Activated CD8-positive, alpha-beta memory T cell treated with anti-CD3 and anti-CD28 coated beads for 24 hours (primary cell): Measurements from ENCODE around the gene TBX19.

Experiments used
- DNase-seq: peaks from one replicate; pipeline ENCODE4 v3.0.0-alpha.2; 2020

Gene TBX19

DNA sequence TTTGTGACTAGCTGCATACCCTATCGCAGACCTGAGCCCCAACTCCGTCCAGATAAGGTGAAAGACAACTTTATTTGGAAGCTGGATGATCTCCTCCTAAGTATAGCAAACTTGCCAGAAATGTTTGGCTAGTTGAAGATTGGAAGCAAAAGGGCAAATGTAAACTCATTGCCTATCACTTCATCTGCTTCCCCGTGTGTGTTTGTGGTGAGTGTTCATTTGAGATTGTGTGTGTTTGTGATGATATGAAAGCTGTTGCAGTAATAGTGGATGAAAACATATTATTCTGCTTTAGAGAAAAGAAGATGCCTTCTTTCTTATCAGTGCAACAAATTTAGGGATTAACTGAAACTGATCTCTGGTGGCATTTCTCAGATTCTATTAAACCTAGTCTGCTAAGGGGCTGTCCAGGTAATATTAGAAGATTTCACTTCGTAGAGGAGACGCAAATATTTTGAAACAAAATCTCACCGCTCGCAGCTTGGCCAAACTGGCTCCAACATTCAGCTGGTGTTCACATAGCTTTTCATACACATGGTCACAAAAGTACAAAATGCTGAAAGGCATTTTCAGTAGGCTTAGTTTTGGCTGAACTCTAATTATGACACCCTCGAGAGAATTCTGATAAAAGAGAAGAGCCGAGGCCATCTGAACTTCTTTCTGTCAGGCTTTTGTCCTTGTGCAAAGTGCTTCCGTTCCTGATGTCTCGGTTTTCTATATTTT lies 1.1 kb downstream of the TBX19 start:
- no peak for DNase-seq

DNA sequence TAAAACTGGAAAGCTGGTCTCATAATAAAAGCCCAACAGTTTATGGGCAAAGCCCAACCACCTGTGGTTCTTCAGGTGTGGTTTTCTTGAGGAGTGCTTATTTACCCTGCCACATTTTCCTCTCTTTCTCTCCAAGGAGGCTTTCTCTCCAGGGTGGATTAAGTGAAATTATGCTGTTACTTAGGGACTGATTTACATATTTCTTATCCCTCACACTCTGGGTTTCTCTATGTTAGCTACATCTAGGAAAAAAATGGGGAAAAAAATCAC lies 4.8 kb downstream of the TBX19 start:
- no peak for DNase-seq

DNA sequence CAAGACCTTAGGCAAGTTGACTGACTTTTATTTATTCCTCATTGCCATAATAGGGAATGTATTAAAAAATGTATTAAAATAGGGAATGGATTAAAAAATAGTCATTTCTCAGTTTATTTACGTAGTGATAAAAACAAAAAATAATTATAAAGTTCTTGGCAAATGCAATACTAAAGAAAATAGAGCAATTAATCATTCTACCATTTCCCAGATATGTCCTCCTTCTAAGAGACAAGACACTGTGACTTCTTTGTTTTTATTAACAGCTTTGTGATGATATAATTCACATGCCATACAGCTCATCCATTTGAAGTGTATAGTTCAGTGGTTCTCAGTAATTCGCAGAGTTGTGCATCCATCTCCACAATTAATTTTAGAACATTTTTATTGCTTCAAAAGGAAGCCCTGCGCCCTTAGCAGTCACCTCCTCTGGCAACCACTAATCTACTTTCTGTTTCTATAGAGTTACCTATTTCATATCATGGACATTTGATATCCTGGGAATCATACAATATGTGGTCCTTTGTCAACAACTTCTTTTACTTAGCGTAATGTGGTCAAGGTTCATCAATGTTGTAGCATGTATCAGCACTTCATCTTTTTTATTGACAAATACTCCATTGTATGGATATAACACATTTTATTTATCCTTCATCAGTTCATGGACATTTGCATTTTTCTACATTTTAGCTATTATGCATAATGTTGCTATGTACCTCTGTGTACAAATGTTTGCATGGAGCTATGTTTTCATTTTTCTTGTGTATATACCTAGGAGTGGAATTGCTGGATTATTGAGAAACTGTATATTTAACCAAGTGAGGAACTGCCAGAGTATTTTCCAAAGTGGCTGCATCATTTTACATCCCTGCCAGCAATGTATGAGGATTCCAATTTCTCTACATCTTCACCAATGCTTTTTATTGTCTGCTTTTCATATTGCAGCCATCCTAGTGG lies 5.6 kb downstream of the TBX19 start:
- no peak for DNase-seq

DNA sequence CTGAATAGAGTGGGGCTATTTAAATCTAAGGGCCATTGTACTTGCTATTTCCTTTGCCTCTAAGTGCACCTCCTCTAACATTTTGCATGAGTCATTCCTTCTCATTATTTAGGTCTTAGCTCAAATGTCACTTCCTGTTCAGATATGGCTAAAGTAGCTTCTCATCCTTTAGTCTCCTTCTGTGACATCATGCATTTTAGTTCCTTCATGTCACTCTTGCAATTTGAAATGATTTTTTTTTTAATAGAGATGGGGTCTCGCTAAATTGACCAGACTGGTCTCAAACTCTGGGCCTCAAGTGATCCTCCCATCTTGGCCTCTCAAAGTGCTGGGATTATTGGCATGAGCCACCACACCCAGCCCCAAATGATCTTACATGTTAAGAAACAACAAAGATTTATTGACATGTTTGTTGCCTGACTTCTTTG lies 6.6 kb downstream of the TBX19 start:
- no peak for DNase-seq

DNA sequence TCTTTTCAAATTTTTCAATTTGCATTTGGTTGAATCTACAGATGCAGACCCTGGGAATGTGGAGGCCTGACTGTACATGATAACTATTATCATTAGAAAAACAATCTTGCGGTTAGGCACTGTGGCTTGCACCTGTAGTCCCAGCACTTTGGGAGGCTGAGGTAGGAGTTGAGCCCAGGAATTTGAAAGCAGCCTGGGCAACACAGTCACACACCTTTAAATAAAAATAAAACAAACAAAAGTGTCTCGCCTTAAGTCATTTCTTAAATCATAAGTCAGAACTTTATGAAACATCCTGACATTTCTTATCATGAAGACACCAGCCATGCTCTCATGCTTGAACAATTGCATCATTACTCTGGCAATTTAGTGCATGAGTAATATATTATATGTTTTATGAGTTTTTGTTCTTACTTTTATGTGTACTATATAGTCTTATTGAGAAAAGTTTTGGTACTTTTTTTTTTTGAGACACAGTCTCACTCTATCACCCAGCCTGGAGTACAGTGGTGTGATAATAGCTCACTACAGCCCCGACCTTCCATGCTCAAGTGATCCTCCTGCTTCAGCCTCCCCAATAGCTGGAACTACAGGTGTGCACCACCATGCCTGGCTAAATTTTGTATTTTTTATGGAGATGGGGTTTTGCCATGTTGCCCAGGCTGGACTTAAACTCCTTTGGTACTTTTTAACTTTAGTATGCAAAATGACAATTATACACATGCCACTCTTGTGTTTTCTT lies 7.8 kb downstream of the TBX19 start:
- DNase-seq, result no peak

DNA sequence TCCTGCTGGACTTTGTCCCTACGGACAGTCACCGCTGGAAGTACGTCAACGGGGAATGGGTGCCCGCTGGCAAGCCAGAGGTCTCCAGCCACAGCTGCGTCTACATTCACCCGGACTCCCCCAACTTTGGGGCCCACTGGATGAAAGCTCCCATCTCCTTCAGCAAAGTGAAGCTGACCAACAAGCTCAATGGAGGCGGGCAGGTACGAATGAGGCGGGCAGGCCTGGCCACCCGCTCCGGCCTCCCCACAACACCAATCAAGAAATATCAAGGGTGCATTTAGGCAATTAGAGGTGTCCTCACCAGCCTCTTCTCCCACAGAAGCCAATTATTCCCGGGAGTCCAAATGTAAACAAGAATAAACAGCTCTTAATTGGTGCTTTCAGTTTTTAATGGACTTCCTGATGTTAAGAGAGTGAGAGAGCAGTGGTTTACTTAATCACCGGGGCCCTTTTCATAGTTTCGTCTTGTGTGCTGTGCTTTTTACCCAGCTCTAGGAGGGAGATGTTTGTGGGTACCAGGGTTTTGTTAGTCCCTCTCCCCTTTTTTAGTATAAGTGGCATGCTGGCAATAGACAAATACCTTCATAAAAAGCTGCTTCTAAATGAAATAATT lies 10.7 kb downstream of the TBX19 start:
- DNase-seq, result no peak

DNA sequence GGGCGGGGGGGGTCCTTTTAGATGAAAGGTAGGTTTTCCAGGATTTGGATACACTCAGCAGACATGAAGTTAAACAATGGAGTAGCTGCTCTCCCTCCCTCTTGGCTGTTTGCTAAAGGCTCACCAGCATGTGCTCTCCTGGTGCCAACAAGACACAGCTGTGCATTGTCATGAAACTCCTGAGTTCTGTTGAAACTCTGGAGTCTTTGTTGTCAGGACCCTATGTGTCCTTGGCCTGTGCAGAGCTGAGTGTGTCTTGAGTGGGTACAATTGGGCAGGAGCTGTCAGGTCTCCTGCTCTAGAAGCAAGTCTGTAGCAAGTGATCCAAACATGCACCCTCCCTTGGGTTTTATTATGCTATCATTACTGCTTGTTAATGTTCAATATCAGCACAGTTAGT lies 12.7 kb downstream of the TBX19 start:
- no peak for DNase-seq

DNA sequence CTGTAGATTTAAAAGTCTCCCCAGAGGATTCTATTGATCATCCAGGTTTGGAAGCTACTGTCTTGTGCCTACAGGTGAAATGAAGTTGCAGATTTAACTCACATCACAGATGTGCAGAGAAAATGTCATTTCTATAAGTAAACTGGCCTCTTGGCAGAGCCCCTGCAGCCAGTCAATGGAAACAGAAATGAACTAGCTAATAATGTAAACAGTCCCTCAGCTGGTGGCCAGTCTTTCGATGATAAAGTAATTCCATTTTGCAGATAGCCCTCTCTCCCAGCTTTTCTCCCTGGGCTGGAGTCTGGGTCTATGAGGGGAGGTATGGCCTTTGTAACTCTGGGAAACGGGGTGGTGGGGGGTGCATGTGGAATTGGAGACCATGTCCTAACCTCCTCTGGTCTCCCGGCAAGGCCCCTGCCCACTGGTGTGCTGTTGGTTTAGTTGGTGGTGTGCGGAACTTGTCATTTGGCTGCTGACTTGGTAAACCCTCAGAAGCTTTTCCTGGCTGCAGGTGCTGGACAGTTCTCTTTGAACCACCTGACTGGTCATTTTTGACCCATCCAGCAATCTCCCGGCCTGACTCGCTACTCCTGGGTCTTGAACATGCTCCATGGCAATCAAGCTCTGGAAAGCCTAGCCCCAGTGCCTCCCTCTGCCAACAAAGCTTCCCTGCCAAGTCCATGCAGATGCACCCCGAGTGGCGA lies 14.9 kb downstream of the TBX19 start:
- DNase-seq, result no peak

DNA sequence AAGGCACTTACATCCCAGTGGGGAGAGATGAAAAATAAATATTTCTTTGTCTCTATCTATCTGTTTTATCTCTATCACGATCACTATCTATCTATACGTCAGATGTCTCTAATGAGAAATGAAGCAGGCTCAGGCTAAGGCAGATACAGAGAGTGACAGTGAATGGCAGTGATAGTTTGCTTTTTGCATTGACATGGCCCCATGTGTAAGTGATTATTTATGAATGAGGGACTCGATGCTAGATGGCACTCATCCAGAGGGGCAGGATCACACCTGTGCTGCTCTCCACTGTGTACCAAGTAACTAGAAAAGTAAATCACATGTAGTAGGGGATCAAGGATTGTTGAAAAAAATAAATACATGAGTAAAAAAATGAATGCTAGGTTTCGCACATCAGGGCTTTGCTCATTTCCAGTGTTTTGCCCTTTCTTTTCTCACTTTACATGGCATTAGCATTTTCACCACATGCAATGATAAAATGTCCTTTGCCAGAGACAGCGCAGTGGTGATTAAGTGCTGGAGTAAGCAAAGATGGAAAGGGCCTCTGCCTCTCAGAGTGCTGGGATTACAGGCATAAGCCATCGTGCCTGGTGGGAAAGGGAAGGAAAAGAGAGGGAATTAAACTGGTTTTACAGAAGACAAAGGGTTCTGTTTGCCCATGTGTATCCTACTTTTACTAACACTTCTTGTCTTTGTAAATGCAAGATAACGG lies 16.5 kb downstream of the TBX19 start:
- no peak for DNase-seq

DNA sequence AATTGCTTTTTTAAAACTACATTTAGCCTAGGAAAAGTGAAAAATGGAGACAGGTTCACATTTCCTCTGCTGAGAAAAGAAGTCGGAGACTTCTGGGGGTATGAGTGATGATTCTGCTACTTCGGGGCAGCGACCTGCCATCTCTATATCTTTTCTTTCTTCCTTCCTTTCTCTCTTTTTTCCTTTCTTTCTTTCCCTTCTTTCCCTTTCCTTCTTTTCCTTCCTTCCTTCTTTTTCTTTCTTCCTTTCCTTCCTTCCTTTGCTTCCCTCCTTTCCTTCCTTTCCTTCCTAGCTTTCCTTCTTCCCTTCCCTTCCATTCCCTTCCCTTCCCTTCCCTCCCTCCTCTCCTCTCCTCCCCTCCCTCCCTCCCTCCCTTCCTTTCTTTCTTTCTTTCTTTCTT lies 17.8 kb downstream of the TBX19 start:
- no peak for DNase-seq

DNA sequence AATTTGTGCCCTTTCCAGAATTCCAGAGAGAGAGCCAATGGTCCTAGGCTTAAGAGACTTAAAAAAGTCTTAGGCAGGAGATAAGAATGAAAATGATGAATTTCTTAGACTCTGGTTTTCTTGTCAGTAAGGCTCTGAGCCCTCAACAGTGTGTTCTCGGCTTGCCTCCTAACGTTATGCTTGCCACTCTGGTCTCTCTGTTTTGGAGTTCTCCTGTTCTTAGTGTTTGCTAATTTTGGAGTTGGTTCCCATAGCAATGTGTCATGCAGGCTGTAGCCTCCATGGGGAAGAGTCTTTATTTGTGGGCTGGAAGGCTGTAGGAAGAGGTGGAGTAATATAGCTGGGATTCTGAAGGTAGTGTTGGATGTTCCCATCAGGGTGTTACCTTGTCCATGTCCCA lies 19.9 kb downstream of the TBX19 start:
- DNase-seq, result no peak

DNA sequence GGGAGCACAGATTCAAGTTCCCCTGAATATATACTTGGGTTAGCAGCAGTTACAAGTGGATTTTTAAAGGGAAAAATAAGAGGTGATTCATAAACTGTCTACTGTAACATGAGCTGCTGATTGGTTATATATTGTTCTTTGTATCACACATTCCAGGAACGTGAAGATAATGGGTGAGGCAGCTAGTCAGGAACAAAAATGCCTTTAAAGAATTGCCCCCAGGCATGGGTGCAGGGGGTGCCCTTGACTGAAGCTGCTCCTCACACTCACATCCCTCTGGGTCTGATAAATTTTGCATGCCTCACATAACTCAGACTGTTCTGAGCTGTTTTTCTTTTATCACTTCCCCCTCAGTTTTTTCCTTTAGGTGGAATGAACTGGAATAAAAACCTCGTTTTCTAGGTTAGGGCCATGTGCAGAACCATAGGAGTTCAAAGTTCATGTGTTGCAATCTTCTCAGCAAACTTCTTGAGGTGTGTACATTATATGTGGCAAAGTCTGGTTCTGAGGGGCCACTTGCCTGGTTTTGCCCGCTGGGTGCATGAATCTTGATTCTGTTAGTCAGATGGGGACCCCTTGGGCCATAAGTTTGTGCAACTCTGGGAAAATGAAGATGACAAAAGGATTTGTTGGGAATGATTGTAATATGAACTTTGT lies 21.1 kb downstream of the TBX19 start:
- no peak for DNase-seq

DNA sequence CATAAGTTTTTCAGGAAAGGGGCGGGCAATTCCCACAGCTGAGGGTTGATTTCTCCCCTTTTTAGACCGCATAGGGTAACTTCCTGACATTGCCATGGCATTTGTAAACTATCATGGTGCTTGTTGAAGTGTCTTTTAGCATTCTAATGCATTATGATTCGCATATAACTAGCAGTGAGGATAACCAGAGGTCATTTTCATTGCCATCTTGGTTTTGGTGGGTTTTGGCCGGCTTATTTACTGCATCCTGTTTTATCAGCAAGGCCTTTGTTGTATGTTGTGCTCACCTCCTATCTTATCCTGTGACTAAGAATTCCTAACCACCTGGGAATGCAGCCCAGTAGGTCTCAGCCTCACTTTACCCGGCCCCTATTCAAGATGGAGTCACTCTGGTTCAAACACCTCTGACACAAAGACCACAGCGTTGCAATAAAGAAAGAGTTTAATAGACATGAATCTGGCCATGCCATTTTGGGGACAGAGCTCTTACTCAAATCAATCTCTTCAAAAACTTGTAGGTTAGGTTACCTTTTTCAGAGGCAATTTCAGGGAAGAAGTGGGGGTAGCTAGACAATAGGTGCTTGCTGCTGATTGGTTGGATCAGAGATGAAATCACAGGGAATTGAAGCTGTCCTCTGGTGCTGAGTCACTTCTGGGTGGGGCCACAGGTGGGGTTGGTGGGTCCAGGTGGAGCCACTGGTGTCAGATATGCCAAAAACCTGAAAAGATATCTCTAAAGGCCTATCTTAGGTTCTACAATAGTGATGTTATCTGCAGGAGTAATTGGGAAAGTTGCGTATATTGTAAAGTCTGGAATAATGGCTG lies 23.3 kb downstream of the TBX19 start:
- DNase-seq, result no peak

DNA sequence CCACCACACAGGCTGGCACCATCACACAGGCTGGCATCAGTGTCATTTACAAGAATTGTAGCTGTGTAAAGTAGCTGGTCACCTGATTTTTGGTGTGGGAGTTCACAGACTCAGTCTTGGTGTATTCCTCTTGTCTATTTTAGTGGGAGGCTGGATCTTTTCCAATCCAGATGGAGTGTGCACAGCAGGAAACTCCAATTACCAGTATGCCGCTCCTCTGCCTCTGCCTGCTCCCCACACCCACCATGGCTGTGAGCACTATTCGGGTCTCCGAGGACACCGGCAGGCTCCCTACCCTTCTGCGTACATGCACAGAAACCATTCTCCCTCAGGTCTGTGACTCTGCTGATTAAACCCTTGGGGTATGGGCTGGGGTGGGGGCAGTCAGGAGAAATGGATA lies 24.2 kb downstream of the TBX19 start:
- DNase-seq, result no peak

DNA sequence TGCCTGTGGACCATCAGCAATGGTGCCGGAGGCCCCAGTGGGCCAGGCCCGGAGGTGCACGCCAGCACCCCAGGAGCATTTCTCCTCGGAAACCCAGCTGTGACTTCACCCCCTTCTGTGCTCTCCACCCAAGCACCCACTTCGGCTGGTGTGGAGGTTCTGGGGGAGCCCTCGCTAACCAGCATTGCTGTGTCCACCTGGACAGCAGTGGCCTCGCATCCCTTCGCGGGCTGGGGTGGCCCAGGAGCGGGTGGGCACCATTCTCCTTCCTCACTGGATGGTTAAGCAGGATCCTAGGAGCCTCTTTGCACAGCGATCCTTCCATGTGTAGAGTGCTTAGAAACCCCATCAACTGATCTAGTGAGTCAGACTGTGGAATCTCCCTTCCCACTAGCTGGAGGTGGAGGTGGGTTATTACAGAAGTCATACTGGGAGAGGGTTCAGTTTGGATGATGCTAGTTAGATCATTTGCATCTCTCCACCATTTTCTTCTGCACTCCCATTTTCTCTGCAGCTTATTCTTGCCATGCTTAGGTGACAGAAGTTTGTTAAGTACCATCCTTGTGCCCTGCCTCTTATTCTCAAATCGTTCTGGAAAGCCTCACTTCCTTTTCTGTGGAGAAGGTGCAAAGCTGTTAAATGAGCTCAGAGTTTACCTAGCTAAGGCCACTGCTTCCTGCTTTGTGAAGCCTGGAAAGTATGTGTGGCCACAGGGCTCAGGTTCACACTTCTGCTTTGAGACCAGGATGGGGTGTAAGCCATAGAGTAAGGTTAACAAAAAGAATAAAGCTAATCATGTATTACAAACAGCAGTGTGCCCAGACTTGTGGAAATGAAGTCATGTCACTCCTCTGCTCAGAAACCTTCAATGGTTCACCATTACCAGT lies 32.3 kb downstream of the TBX19 start:
- DNase-seq, result no peak

DNA sequence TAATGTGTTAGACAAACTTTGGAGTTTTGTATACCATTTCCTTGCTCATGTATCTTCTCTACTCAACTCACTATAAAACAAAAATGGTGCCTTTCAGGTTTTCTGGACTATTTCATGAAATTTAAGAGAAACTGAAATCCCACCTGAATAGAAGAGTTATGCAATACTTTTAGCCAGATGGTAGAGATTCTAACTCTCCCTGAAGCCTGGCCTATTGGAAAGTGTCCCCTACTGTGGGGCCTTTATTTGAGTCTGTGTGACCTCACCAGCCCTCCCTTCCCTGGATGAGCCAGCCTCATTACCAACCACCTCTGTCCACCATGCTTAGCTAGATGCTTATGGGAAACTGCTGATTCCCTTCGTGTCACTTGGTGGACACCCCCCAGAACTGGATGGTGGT lies 35.5 kb downstream of the TBX19 start:
- DNase-seq, result no peak

DNA sequence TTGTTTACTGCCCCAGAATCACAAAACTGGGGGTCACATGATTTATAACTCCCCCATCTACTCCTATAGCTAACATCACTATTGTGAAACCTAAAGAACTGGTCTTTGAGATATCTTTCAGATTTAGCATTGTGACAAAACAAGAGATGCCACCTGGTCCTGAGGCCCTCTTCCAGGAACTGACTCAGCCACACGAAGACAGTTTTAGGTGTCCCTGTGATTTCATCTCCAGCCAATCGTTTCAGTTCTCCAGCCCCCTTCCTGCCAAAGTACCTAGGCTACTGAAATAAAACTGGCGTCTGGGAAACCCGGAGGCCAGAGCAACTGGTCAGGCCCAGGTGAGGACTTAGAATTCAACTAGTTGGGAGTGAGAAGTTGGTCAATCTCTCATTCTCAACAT lies 36.6 kb downstream of the TBX19 start:
- DNase-seq, result no peak

DNA sequence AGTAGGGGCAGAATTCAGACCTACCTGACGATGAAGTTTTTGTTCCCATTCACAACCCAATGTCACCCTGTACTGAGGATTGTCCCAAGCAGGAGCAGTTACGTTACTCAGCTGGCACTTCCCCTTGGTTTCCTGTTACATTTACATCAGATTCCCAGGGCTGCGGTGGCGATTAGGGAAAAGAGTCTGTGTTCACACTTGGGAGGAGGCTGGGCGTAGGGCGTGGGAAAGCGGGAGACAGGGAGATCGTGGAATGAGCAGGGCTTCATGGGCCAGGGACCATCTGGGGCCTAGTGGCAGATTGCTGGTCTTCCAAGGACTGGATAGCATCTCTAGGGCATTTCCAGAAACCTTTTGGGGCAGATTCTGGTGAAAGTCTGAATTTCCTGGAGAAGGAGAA lies 39.0 kb downstream of the TBX19 start:
- DNase-seq, result no peak

DNA sequence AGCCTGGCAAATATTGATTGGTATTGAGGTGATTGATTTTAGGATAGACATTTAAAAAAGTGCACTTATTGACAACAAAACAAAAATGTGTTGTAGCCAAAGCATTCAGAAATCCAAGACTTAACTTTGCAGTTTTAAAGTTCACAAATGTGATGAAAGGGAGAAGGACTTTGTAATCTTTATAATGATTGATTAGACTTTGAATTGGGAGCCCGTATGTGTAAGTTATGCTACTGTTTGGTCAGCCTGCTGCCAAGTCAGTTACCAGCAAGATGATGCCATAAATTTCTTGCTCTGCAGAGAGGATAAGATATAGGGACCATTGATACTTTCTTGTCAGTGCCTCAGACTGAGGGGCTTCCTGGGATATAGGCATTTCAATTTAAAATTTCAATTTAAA lies 39.5 kb downstream of the TBX19 start:
- DNase-seq, result no peak
